GM12891 (cell line): ENCODE measurements around the gene PPP1R3C.

ENCODE experiments used
- PAX5 ChIP-seq: IDR thresholded peaks from 2 replicates; pipeline ENCODE4 v1.6.1; 2011; ENCODE audit warnings: low read length, moderate library complexity, mild to moderate bottlenecking; ENCODE audit not compliant: insufficient read depth, severe bottlenecking
- POLR2A ChIP-seq: IDR thresholded peaks from 2 replicates; pipeline ENCODE4 v1.6.1; 2011; ENCODE audit warnings: low read depth, low read length, control low read depth
- POLR2AphosphoS5 ChIP-seq: IDR thresholded peaks from 2 replicates; pipeline ENCODE4 v1.6.1; 2011; ENCODE audit warnings: low read depth, low read length, control low read depth
- POU2F2 ChIP-seq: IDR thresholded peaks from 2 replicates; pipeline ENCODE4 v1.6.1; 2011; ENCODE audit warnings: low read depth, mild to moderate bottlenecking, control low read depth, low read length, moderate library complexity
- SPI1 ChIP-seq: IDR thresholded peaks from 2 replicates; pipeline ENCODE4 v1.6.1; 2011; ENCODE audit warnings: low read depth, low read length, control low read depth

GRCh38 chr10:91681361-91682276 is 48.7 kb upstream of the PPP1R3C start:
- TF ChIP-seq POLR2A (no peak), POLR2AphosphoS5 (no peak), POU2F2 (no peak), PAX5 (no peak), SPI1 (no peak)
